NCI-H128 (cell line): ENCODE results near the gene MEAF6.
A peak's percentile ranks its signal among the peaks of the same experiment; 100 is the strongest.
"Not testable (repeated sequence)": the region's sequence is repeated elsewhere in the genome, so short reads cannot be mapped to it uniquely, and the experiment has no call there.

ENCODE experiments used
- DNase-seq: peaks from one replicate; lab custom pipeline; 2025; ENCODE audit not compliant: unreplicated experiment; lab: John Stamatoyannopoulos, UW

Gene MEAF6

GRCh38 chr1:37514350-37515184 is at the start of gene MEAF6:
TSS of gene MEAF6 (minus strand) at chr1:37514766. CDS start at chr1:37514746, 20 bp downstream.
- peak; percentile 84 for DNase-seq

- DNase-seq: no peak
These were observed 48.4 kb upstream of the MEAF6 start for GRCh38 chr1:37562984-37563383.

- DNase-seq: no peak
These were observed 46.9 kb upstream of the MEAF6 start for GRCh38 chr1:37561133-37562132.

- DNase-seq: no peak
These were observed 46.0 kb upstream of the MEAF6 start for GRCh38 chr1:37560401-37561132.

- not testable (repeated sequence) for DNase-seq
These were observed 45.4 kb upstream of the MEAF6 start for GRCh38 chr1:37559957-37560379.

GRCh38 chr1:37559080-37559479 is 44.5 kb upstream of the MEAF6 start:
- DNase-seq: no peak

- DNase-seq: no peak
These were observed 43.8 kb upstream of the MEAF6 start for GRCh38 chr1:37558411-37558810.

GRCh38 chr1:37557402-37557801 is 42.8 kb upstream of the MEAF6 start:
- no peak for DNase-seq

GRCh38 chr1:37556712-37557196 is 42.2 kb upstream of the MEAF6 start, which contains the start of gene DNALI1:
TSS of gene DNALI1 (plus strand) at chr1:37556940. CDS start at chr1:37556995, 55 bp downstream.
- peak; percentile 80 for DNase-seq

GRCh38 chr1:37553927-37554808 is 39.6 kb upstream of the MEAF6 start, which contains the start of gene SNIP1:
TSS of gene SNIP1 (minus strand) at chr1:37554293. CDS start at chr1:37554229, 64 bp downstream.
- peak; percentile 78 for DNase-seq

- no peak for DNase-seq
These were observed 39.0 kb upstream of the MEAF6 start for GRCh38 chr1:37553598-37553926.

- DNase-seq: no peak
These were observed 34.8 kb upstream of the MEAF6 start for GRCh38 chr1:37549341-37549740.

- no peak for DNase-seq
These were observed 30.5 kb upstream of the MEAF6 start for GRCh38 chr1:37545019-37545418.

- no peak for DNase-seq
These were observed 30.0 kb upstream of the MEAF6 start for GRCh38 chr1:37544530-37544929.

- no peak for DNase-seq
These were observed 25.6 kb upstream of the MEAF6 start for GRCh38 chr1:37540036-37540785.

GRCh38 chr1:37539154-37539553 is 24.6 kb upstream of the MEAF6 start:
- DNase-seq: not testable (repeated sequence)

- no peak for DNase-seq
These were observed 22.8 kb upstream of the MEAF6 start for GRCh38 chr1:37537378-37537777.

GRCh38 chr1:37533317-37534093 is 18.9 kb upstream of the MEAF6 start:
- DNase-seq: no peak
